GM12892 (cell line): ENCODE results near the gene TBL1X.

Source experiments
- POLR2AphosphoS5 ChIP-seq: IDR thresholded peaks from 2 replicates; pipeline ENCODE4 v1.6.1; 2011; ENCODE audit warnings: low read depth, low read length, control low read depth
- TAF1 ChIP-seq: IDR thresholded peaks from 2 replicates; pipeline ENCODE4 v1.6.1; 2011; ENCODE audit warnings: low read depth, mild to moderate bottlenecking, control low read depth, low read length, borderline replicate concordance

DNA sequence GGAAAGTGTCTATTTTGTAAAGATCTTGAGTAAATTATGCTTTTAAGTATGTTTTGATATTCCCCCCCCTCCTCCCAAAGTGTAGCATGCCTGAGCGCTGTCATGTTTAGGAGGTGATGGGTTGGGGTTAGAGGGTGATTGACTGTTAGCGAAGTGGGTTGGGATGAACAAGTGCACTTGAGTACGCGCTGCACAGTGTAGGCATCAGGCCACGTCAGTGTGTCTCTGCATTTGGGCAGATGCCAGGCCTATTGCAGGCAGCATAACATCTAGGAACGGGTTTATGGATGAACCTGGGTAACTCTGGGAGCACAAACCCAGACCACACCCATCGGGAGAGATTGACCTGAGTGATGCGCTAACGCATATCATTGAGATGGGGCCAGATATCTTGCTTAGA, 111.2 kb downstream of the TBL1X start:
- no peak for TF ChIP-seq TAF1
- no peak for TF ChIP-seq POLR2AphosphoS5
